MG63 (cell line): ENCODE results near the gene ACTN4. TPM values are rescaled to one million over a fixed set of nuclear protein-coding genes. Genes with fewer than 3 reads are reported as not detected.

ENCODE experiments used
- DNase-seq: peaks from one replicate; pipeline ENCODE4 v3.0.0-alpha.2; 2020
- H3K27me3 ChIP-seq: fragments of 250-450 bp; sonication (Bioruptor Pico); 2 replicates; pipeline ENCODE4 v1.5.1; 2020; ENCODE audit warnings: mild to moderate bottlenecking, moderate library complexity
- H3K36me3 ChIP-seq: fragments of 250-450 bp; sonication (Bioruptor Pico); 2 replicates; pipeline ENCODE4 v1.5.1; 2020; ENCODE audit warnings: mild to moderate bottlenecking, moderate library complexity
- H3K4me3 ChIP-seq: fragments of 250-450 bp; sonication (Bioruptor Pico); 2 replicates; pipeline ENCODE4 v1.5.1; 2020; ENCODE audit warnings: mild to moderate bottlenecking, moderate library complexity
- H3K9me3 ChIP-seq: fragments of 250-450 bp; sonication (Bioruptor Pico); 2 replicates; pipeline ENCODE4 v1.5.1; 2020; ENCODE audit warnings: mild to moderate bottlenecking, moderate library complexity
- total RNA-seq: library from RNA; depleted of rRNA; stranded (reverse); fragments of >200 nt; shearing (Covaris generic); gene quantifications from 2 replicates; pipeline ENCODE4 v1.2.3, GENCODE V29; 2014; ENCODE audit warnings: low replicate concordance

The ACTN4 gene
- total RNA-seq, 1 experiment from 2014 or later = 621 TPM

- no peaks in the 10 kb centered on the region for H3K9me3 ChIP-seq
- peak; percentile 63 for DNase-seq
- H3K36me3 ChIP-seq = peaks cover 97% of the 10 kb centered on the region
- H3K27me3 ChIP-seq = no peaks in the 10 kb centered on the region
- no peak overlapping the region for H3K4me3 ChIP-seq
These were observed 60.2 kb downstream of the ACTN4 start for GRCh38 chr19:38707512-38708114.

GRCh38 chr19:38708413-38709024, 61.1 kb downstream of the ACTN4 start:
- Histone ChIP-seq H3K4me3 (no peak overlapping the region), H3K36me3 (peaks cover 97% of the 10 kb centered on the region), H3K27me3 (no peaks in the 10 kb centered on the region), H3K9me3 (no peaks in the 10 kb centered on the region)
- DNase-seq = peak; percentile 57

- Histone ChIP-seq H3K27me3 (no peaks in the 10 kb centered on the region), H3K36me3 (peaks cover 97% of the 10 kb centered on the region), H3K4me3 (no peak overlapping the region)
These were observed 61.7 kb downstream of the ACTN4 start for GRCh38 chr19:38709119-38709518.

GRCh38 chr19:38709671-38710415, 62.4 kb downstream of the ACTN4 start:
- no peak for DNase-seq
- Histone ChIP-seq H3K36me3 (peaks cover 97% of the 10 kb centered on the region), H3K9me3 (no peaks in the 10 kb centered on the region), H3K4me3 (no peak overlapping the region), H3K27me3 (no peaks in the 10 kb centered on the region)

More at GRCh38 chr19:38709119-38709518, 61.7 kb downstream of the ACTN4 start:
- no peaks in the 10 kb centered on the region for H3K9me3 ChIP-seq
- no peak for DNase-seq

GRCh38 chr19:38710416-38710702, 62.9 kb downstream of the ACTN4 start:
- H3K36me3 ChIP-seq = peaks cover 97% of the 10 kb centered on the region
- DNase-seq = no peak
- H3K9me3 ChIP-seq = no peaks in the 10 kb centered on the region
- no peak overlapping the region for H3K4me3 ChIP-seq
- H3K27me3 ChIP-seq = no peaks in the 10 kb centered on the region

- Histone ChIP-seq H3K9me3 (no peaks in the 10 kb centered on the region), H3K27me3 (no peaks in the 10 kb centered on the region)
- no peak for DNase-seq
These were observed 63.7 kb downstream of the ACTN4 start for GRCh38 chr19:38710928-38711725.

GRCh38 chr19:38711726-38712153, 64.3 kb downstream of the ACTN4 start:
- peak; percentile 99 for DNase-seq
- Histone ChIP-seq H3K27me3 (no peaks in the 10 kb centered on the region), H3K36me3 (peaks cover 97% of the 10 kb centered on the region), H3K4me3 (no peak overlapping the region), H3K9me3 (no peaks in the 10 kb centered on the region)

More at GRCh38 chr19:38710928-38711725, 63.7 kb downstream of the ACTN4 start:
- Histone ChIP-seq H3K4me3 (no peak overlapping the region), H3K36me3 (peaks cover 97% of the 10 kb centered on the region)

GRCh38 chr19:38712161-38712748, 64.8 kb downstream of the ACTN4 start:
- Histone ChIP-seq H3K27me3 (no peaks in the 10 kb centered on the region), H3K9me3 (no peaks in the 10 kb centered on the region), H3K4me3 (no peak overlapping the region), H3K36me3 (peaks cover 97% of the 10 kb centered on the region)
- no peak for DNase-seq

- peak; percentile 93 for DNase-seq
- no peaks in the 10 kb centered on the region for H3K27me3 ChIP-seq
- peaks cover 97% of the 10 kb centered on the region for H3K36me3 ChIP-seq
- no peak overlapping the region for H3K4me3 ChIP-seq
- no peaks in the 10 kb centered on the region for H3K9me3 ChIP-seq
These were observed 65.8 kb downstream of the ACTN4 start for GRCh38 chr19:38713227-38713649.

GRCh38 chr19:38713865-38714264, 66.4 kb downstream of the ACTN4 start:
- Histone ChIP-seq H3K36me3 (peaks cover 97% of the 10 kb centered on the region), H3K4me3 (no peak overlapping the region), H3K9me3 (no peaks in the 10 kb centered on the region), H3K27me3 (no peaks in the 10 kb centered on the region)
- DNase-seq = no peak

- no peak for DNase-seq
- Histone ChIP-seq H3K27me3 (no peaks in the 10 kb centered on the region), H3K9me3 (no peaks in the 10 kb centered on the region), H3K36me3 (peaks cover 97% of the 10 kb centered on the region), H3K4me3 (no peak overlapping the region)
These were observed 66.9 kb downstream of the ACTN4 start for GRCh38 chr19:38714354-38714778.

- peaks cover 97% of the 10 kb centered on the region for H3K36me3 ChIP-seq
- no peak overlapping the region for H3K4me3 ChIP-seq
- DNase-seq = no peak
- no peaks in the 10 kb centered on the region for H3K9me3 ChIP-seq
- no peaks in the 10 kb centered on the region for H3K27me3 ChIP-seq
These were observed 68.1 kb downstream of the ACTN4 start for GRCh38 chr19:38715555-38715954.

- H3K9me3 ChIP-seq = no peaks in the 10 kb centered on the region
- no peaks in the 10 kb centered on the region for H3K27me3 ChIP-seq
- DNase-seq = no peak
- no peak overlapping the region for H3K4me3 ChIP-seq
- H3K36me3 ChIP-seq = peaks cover 100% of the 10 kb centered on the region
These were observed 69.6 kb downstream of the ACTN4 start for GRCh38 chr19:38717051-38717450.

GRCh38 chr19:38717855-38718254, 70.4 kb downstream of the ACTN4 start:
- Histone ChIP-seq H3K4me3 (no peak overlapping the region), H3K36me3 (peaks cover 100% of the 10 kb centered on the region), H3K9me3 (no peaks in the 10 kb centered on the region), H3K27me3 (no peaks in the 10 kb centered on the region)
- DNase-seq = no peak

GRCh38 chr19:38718747-38719543, 71.5 kb downstream of the ACTN4 start:
- Histone ChIP-seq H3K36me3 (peaks cover 100% of the 10 kb centered on the region), H3K4me3 (no peak overlapping the region)
- peak; percentile 93 for DNase-seq

More at GRCh38 chr19:38718747-38719543, 71.5 kb downstream of the ACTN4 start:
- H3K27me3 ChIP-seq = no peaks in the 10 kb centered on the region
- H3K9me3 ChIP-seq = no peaks in the 10 kb centered on the region
